Urinary bladder (tissue), 4 donors: ENCODE measurements around the gene HIBADH. TPM values are rescaled to one million over a fixed set of nuclear protein-coding genes. Genes with fewer than 3 reads are reported as not detected.

Source experiments
- DNase-seq: peaks from one replicate; pipeline ENCODE4 v3.0.0-alpha.2; 2015; ENCODE audit errors: extremely low spot score
- H3K27ac ChIP-seq: one replicate; pipeline ENCODE4 v1.5.1; 2013; ENCODE audit warnings: low read depth, mild to moderate bottlenecking, moderate library complexity
- H3K36me3 ChIP-seq: one replicate; pipeline ENCODE4 v1.6.1; 2013; ENCODE audit warnings: mild to moderate bottlenecking, moderate library complexity; ENCODE audit not compliant: insufficient read depth
- H3K4me1 ChIP-seq: one replicate; pipeline ENCODE4 v1.6.1; 2013; ENCODE audit warnings: mild to moderate bottlenecking, moderate library complexity; ENCODE audit not compliant: insufficient read depth
- H3K4me3 ChIP-seq: one replicate; pipeline ENCODE4 v1.5.1; 2013; ENCODE audit warnings: low read depth, low read length
- WGBS: extraction: QIAGEN DNeasy Blood & Tissue Kit; methylation state at CpG from one replicate; pipeline ENCODE4 v1.1.7; 2013; 5-methylcytosine and 5-hydroxymethylcytosine counted together
- polyA plus RNA-seq: library from polyadenylated mRNA; stranded (reverse); fragments of 200-250 nt; gene quantifications from one replicate; pipeline ENCODE4 v1.2.3, GENCODE V29; 2013
- total RNA-seq: library from RNA; depleted of rRNA; stranded (reverse); fragments of >200 nt; gene quantifications from one replicate; pipeline ENCODE4 v1.2.3, GENCODE V29; 2014
- donor health status: healthy with polysubstance abuse.
- donor health status: healthy.

Gene HIBADH
- total and polyA plus RNA-seq, 2 donors = 47.0 to 52.4 TPM

DNA sequence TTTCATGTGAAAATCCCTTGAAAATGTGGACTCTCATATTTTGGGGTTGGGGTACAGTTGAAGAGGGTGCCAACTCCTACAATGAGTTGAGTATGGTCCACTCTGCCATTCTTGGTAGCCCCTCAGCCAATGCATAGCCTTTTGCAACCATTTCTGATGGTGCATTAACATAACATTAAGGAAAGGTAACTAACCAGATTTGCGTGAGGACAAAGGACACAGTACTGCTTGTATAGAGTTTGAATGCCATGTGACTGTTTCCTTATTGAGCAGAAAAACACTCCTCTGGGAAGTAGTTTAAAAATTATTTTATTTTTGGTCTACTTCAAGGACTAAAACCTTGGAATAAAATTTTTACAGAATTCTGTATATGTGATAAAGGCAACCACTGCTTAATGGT lies 107.9 kb downstream of the HIBADH start:
- Histone ChIP-seq H3K4me1 (no peaks in the 10 kb centered on the region), H3K36me3 (no peaks in the 10 kb centered on the region), H3K27ac (no peak overlapping the region), H3K4me3 (no peak overlapping the region)
- DNase-seq = no peak
- 98% methylated on average over 1 of the region's 1 CpG for WGBS

DNA sequence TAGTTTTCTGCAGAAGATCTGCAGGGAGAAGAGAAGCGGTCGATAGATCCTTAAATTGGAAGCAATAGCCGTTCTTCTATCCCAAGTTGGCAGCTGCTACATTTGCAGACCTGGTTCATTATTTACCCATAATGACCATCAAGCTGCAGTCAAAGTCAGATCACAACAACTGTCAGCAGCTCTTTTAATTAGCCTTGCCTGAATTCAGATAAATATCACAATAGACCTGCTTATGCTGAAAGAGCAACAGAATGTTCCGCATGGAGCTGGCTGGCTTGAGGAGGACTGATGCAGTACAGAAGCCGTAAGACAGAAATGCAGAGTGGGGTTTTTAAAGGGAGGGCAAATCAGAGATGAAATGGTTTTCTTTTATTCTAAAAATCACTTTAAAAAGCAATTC lies 109.4 kb downstream of the HIBADH start:
- 90% methylated on average over 5 of the region's 5 CpGs for WGBS
- Histone ChIP-seq H3K4me1 (no peaks in the 10 kb centered on the region), H3K27ac (no peak overlapping the region), H3K36me3 (no peaks in the 10 kb centered on the region), H3K4me3 (no peak overlapping the region)
- no peak for DNase-seq

DNA sequence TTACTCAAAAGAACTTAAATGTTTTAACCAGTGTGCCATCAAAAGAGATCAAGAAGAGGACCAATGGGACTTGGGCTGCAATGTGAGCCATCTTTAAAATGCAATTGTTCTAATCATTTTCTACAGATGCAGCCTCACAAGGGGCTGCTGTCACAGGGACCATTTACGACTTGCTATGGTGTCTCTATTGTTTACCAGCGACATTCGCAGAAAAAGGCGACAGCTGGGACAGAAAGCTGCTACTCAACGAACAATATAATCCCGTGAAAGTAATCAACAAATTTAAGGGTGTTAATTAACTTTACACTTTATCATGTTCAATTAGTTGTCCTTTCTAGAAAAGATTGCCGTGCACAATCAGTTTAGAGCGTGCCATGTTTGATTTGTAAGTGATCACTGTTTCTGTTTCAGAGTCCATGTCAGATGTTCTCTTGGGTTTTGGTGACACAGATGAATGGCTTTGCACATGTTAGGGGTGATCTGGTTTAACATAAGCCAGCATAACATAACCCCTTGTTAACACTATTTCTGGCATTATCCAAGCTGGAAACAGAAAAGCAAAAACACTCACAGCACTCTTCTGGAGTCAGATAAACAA lies 110.8 kb downstream of the HIBADH start:
- DNase-seq = no peak
- Histone ChIP-seq H3K4me3 (no peak overlapping the region), H3K27ac (no peak overlapping the region), H3K4me1 (no peaks in the 10 kb centered on the region), H3K36me3 (no peaks in the 10 kb centered on the region)
- 87% methylated on average over 8 of the region's 8 CpGs for WGBS

DNA sequence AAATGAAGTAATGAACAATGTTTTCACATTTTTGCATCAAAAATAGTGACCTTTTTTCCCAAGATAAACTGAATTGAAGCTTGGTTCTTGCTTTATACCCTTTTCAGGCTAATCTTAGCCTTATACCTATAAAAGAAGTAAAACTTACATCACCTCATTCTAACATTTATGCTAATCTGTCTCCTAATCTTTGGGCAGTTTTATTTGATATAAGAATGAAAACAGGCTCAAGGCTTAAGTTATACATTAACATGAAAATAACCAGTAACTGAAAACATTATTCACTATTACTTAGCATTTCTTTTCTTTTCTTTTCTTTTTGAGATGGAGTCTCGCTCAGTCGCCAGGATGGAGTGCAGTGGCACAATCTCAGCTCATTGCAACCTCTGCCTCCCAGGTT lies 113.1 kb downstream of the HIBADH start:
- no peak overlapping the region for H3K4me3 ChIP-seq
- H3K4me1 ChIP-seq = no peaks in the 10 kb centered on the region
- WGBS = 96% methylated on average over 2 of the region's 2 CpGs
- no peak for DNase-seq
- H3K27ac ChIP-seq = no peak overlapping the region
- no peaks in the 10 kb centered on the region for H3K36me3 ChIP-seq

DNA sequence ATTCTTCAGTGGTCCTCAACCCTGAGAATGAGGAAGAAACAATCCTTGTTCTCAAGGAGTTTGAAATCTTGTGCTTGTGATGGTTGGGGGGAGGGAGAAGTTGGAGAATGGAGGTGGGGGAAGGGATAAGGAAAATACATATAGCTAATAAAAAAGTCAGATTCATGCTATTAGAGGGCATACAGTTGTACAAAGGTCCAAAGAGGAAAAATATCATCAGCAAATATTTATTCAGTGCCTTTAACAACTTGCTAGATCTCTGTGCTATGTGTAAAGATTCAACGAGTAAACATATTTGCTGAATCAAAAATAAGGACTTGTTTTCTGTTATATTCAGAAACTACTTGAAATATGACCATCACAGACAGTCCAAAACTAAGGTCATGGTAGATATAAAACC lies 114.4 kb downstream of the HIBADH start:
- 77% methylated on average over 1 of the region's 1 CpG for WGBS
- Histone ChIP-seq H3K4me1 (no peaks in the 10 kb centered on the region), H3K27ac (no peak overlapping the region), H3K4me3 (no peak overlapping the region), H3K36me3 (no peaks in the 10 kb centered on the region)
- no peak for DNase-seq

DNA sequence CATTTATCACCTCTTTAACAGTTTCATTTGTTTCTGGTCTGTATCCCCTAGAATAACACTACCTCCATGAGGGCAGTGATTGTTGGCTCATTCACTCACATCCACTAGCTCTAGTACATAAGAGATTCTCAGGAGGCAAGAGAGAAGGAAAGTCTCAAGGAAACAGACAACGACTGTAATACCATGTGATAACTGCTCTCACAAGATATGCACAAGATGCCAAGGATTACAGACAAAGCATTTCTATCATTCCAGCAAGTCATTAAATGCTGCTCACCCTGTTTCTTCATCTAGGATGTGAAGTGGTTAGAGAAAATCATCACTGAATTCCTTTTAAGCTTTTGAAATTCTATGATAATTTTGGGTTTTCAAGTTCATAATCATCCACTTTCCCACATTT lies 115.3 kb downstream of the HIBADH start:
- DNase-seq = no peak
- Histone ChIP-seq H3K27ac (no peak overlapping the region), H3K4me1 (no peaks in the 10 kb centered on the region), H3K4me3 (no peak overlapping the region), H3K36me3 (no peaks in the 10 kb centered on the region)
- WGBS = 13% methylated on average over 1 of the region's 1 CpG

DNA sequence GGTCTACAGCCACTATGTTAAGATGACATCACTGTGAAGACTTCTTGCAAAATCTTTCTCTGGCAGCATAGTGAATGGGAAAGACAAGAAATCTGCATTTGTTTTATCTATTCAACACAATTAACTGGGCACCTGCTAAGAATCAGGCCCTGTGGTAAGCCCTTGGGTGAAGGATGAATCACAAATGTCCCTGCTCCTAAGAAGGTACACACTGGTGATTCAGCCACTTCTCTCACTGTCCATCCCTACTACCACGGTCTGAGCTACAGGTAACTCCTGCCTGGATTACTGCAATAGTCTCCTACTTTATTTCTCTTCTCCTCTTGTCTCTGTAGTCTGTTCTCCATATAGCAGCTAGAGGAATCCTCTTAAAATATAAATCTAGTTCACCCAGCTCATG lies 116.1 kb downstream of the HIBADH start:
- Histone ChIP-seq H3K4me3 (no peak overlapping the region), H3K4me1 (no peaks in the 10 kb centered on the region), H3K36me3 (no peaks in the 10 kb centered on the region), H3K27ac (no peak overlapping the region)
- no peak for DNase-seq
- WGBS = 82% methylated on average over 1 of the region's 1 CpG

DNA sequence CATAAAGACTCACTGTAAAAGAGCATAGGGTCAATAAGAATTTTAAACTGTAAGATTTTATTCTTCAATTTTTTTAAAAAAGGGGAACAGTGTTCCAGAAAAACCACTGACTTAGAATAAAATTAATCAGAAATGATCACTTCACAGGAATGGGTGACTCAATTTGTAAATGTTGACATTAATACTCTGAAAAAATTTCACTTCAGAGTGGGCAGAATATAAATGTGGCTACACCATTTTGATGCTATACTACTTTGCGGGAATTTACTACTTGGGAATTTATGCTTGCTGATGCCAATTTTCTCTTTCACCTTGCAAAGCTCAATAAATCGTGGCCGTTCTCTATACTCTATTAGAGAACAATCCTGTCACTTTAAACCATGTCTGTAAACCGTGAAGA lies 126.9 kb downstream of the HIBADH start:
- H3K27ac ChIP-seq = no peak overlapping the region
- no peak for DNase-seq
- WGBS = 89% methylated on average over 4 of the region's 4 CpGs
- peaks cover 5% of the 10 kb centered on the region for H3K36me3 ChIP-seq
- H3K4me1 ChIP-seq = no peaks in the 10 kb centered on the region
- no peak overlapping the region for H3K4me3 ChIP-seq

DNA sequence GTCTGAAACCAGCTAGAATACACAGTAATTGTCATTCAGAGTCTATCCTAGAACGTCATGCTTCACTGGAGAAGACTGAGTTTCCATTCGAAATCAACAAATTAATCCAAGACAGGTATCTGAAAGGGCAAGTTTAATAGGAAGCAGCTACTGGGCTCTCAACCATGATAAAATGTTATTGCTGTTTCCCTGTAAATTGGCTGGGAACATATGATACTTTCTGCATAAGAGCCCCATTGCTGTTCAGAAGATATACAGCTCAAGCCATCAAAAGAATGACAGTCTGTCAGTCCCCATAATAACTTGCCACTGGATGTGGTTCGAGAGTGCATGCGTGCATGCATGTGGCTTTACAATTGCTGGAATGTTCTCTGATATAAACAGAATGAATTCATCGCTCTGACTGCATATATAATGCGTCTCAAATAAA lies 129.0 kb downstream of the HIBADH start:
- no peaks in the 10 kb centered on the region for H3K4me1 ChIP-seq
- WGBS = 80% methylated on average over 6 of the region's 6 CpGs
- H3K4me3 ChIP-seq = no peak overlapping the region
- H3K36me3 ChIP-seq = peaks cover 3% of the 10 kb centered on the region
- DNase-seq = no peak
- no peak overlapping the region for H3K27ac ChIP-seq

DNA sequence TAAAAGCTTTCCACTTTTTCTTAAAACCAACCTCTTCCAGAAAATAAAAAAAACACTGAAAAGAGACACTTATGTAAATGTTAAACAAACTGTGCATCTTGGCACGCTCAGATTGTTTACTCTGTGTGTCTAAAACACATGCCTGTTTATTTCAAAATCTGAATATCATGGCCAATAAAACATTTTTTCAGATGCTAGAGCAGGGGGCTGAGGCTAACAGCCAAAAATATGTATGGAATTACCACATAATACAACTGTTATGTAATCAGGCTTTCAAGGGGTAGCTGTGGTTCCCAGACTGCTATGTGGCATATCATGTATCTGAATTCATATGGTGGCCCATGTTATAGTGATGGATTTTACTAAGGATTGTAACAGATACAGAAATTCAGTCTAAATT lies 130.4 kb downstream of the HIBADH start:
- H3K4me3 ChIP-seq = no peak overlapping the region
- WGBS = 45% methylated on average over 1 of the region's 1 CpG
- no peak overlapping the region for H3K27ac ChIP-seq
- H3K36me3 ChIP-seq = peaks cover 3% of the 10 kb centered on the region
- DNase-seq = no peak
- H3K4me1 ChIP-seq = no peaks in the 10 kb centered on the region

DNA sequence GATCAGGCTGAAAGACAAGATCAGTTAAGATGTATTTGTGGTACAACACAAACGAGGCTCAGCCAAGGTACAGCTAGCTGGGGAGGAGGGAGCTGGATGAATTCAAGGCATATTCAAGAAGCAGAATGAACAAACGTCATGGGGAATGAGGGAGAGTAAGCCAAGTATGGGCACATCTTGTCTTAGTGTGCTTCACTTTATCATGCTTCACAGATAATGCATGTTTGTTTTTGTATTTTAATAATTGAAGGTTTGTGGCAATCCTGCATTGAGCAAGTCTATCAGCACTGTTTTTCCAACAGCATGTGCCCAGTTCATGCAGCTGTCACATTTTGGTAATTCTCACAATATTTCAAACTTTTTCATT lies 135.4 kb downstream of the HIBADH start:
- peaks cover 5% of the 10 kb centered on the region for H3K36me3 ChIP-seq

DNA sequence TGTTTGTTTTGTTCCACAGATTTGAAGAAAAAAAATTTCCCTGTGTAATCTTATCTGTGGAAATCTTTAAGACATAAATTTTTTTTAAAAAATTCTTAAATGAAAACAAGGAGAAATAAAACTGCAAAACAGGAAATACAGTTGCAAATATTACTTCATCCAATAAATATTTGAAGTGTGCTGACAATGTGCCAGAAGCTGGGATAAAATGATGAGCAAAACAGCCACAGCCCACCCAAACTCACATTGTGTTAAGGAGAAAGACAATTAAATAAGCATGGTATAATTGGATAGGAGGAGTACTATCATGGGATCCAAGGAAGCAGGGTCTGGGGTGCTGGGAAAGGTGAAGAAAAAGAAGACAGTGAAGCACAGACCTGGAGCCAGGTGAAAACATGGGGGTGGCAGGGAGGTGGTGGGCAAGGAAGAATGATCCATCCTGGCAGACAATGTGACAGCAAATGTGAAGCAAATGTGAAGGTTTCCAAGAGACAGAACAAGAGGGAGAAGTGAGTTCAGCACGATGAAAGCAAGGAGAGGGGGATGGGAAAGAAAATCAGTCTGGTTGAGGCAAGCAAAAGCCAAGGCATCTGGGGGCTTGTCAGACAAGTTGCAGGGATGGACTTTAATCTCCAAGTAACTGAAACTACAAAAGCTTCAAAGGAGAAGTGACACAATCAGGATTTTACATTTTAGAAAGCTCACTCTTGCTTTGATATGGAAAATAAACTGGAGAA lies 135.9 kb downstream of the HIBADH start:
- Histone ChIP-seq H3K4me3 (no peak overlapping the region), H3K36me3 (peaks cover 5% of the 10 kb centered on the region), H3K4me1 (no peaks in the 10 kb centered on the region), H3K27ac (peak overlapping the region; percentile 28)
- no peak for DNase-seq
- WGBS = 56% methylated on average over 1 of the region's 1 CpG

More for the DNA sequence above, 135.4 kb downstream of the HIBADH start:
- Histone ChIP-seq H3K4me1 (no peaks in the 10 kb centered on the region), H3K27ac (no peak overlapping the region), H3K4me3 (no peak overlapping the region)
- DNase-seq = no peak
- 26% methylated on average over 2 of the region's 2 CpGs for WGBS

DNA sequence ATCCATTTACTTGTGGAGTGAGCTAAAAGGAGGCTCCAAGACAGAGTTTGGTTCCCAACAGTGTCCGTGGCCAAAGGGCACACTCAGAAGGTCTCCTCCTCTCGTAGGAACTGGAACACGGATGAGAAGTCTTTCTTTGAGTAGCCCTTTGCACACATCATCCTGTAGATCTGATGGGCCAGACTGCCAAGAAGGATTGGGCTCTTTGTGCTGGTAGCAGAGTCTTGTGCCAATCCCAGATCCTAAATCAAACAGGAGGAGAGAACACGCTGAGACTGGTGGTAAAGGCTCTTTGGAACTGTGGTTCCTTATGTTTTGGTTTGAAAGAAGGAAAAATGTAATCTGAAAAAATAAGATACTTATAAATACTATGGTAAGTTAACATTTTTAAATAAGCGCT lies 136.6 kb downstream of the HIBADH start:
- no peak for DNase-seq
- 87% methylated on average over 5 of the region's 5 CpGs for WGBS
- Histone ChIP-seq H3K4me1 (no peaks in the 10 kb centered on the region), H3K36me3 (peaks cover 5% of the 10 kb centered on the region), H3K4me3 (no peak overlapping the region), H3K27ac (no peak overlapping the region)

DNA sequence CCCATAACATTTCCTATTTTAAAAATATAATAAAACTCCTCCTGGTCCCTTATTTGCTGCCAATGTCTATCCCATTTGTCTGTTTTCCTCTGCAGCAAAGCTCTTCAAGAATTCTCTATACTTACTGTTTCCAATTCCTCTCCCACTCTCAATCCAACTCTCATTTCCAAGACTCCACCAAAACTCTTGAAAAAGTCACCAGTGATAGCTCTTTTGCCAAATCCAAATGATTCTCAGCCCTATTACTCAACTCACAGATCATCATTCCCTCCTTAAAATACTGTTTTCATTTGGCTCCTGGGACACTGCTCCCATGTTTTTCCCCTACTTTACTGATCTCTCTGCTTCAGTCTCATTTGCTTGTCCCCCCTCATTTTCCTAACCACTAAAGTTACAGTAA lies 139.4 kb downstream of the HIBADH start:
- Histone ChIP-seq H3K4me1 (no peaks in the 10 kb centered on the region), H3K36me3 (peaks cover 3% of the 10 kb centered on the region), H3K4me3 (no peak overlapping the region), H3K27ac (no peak overlapping the region)
- DNase-seq = no peak
